H1 (cell line): Measurements from ENCODE around the gene ADAM20.

Source experiments
- BCL11A ChIP-seq, 2 experiments: IDR thresholded peaks; one replicate each; pipeline ENCODE4 v1.6.1; 2011; ENCODE audit warnings: low read depth in 2 of 2, low read length in 2 of 2, mild to moderate bottlenecking in 2 of 2
- CHD1 ChIP-seq: IDR thresholded peaks from 2 replicates; pipeline ENCODE4 v1.6.1; 2012; ENCODE audit warnings: low read depth, low read length, improper control_type of control experiment
- CTCF ChIP-seq, 3 experiments: IDR thresholded peaks; 1 replicate in 2 of 3; 2 replicates in 1 of 3; pipeline versions ENCODE4 v1.5.1 to v1.6.1; 2011; ENCODE audit warnings: low read length in 3 of 3, mild to moderate bottlenecking in 3 of 3, inconsistent platforms in 2 of 3, low read depth in 1 of 3, moderate library complexity in 1 of 3; ENCODE audit not compliant: insufficient read depth in 1 of 3; ENCODE audit errors: control extremely low read depth in 1 of 3
- EP300 ChIP-seq, 2 experiments: IDR thresholded peaks; 1 replicate in 1 of 2; 2 replicates in 1 of 2; pipeline ENCODE4 v1.6.1; 2011 to 2012; ENCODE audit warnings: low read depth in 2 of 2, low read length in 2 of 2, mild to moderate bottlenecking in 2 of 2, borderline replicate concordance in 1 of 2, inconsistent platforms in 1 of 2, moderate library complexity in 1 of 2
- POLR2A ChIP-seq, 2 experiments: IDR thresholded peaks; 1 replicate in 1 of 2; 2 replicates in 1 of 2; pipeline ENCODE4 v1.6.1; 2011; ENCODE audit warnings: low read depth in 2 of 2, low read length in 2 of 2, mild to moderate bottlenecking in 2 of 2; ENCODE audit errors: control extremely low read depth in 1 of 2

DNA sequence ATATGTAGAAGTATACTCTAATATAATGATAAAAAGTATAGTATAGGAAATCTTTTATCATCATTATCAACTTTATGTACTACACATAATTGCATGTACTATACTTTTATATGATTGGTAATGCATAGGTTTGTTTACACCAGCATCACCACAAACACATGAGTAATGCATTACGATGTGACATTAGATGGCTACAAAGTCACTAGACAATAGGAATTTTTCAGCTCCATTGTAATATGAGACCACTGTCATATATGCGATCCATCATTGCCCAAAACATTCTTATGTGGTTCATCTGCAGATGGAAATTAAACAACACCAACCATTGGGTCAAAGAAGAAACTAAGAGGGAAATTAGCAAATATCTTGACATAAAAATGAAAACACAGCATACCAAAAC lies 4.4 kb downstream of the ADAM20 start:
- TF ChIP-seq CHD1: no peak
- no peak for TF ChIP-seq CTCF (IDR thresholded peaks at IDR 0.05; ENCODE audit: control extremely low read depth in 1 of 3, insufficient read depth in 1 of 3, low read depth in 1 of 3, low read length in 3 of 3)
- no peak for TF ChIP-seq POLR2A (IDR thresholded peaks at IDR 0.05; ENCODE audit: control extremely low read depth in 1 of 2, low read depth in 2 of 2, low read length in 2 of 2)
- no peak for TF ChIP-seq EP300 (IDR thresholded peaks at IDR 0.05; ENCODE audit: borderline replicate concordance in 1 of 2, low read depth in 2 of 2, low read length in 2 of 2)
- no peak for TF ChIP-seq BCL11A (IDR thresholded peaks at IDR 0.05; ENCODE audit: low read depth in 2 of 2, low read length in 2 of 2)
